Skin of body (tissue), 2 donors: ENCODE measurements around the gene CRADD. TPM values are rescaled to one million over a fixed set of nuclear protein-coding genes. Genes with fewer than 3 reads are reported as not detected.
"Not testable (repeated sequence)": the region's sequence is repeated elsewhere in the genome, so short reads cannot be mapped to it uniquely, and the experiment has no call there.

ENCODE experiments used
- DNase-seq: peaks from one replicate; lab custom pipeline; 2025; lab: John Stamatoyannopoulos, UW
- total RNA-seq: library from RNA; depleted of rRNA; stranded (reverse); fragments of >200 nt; gene quantifications from one replicate; pipeline ENCODE4 v1.2.3, GENCODE V29; 2014

The CRADD gene
- total RNA-seq, 1 donor from 2014 or later: 15.5 TPM

DNA sequence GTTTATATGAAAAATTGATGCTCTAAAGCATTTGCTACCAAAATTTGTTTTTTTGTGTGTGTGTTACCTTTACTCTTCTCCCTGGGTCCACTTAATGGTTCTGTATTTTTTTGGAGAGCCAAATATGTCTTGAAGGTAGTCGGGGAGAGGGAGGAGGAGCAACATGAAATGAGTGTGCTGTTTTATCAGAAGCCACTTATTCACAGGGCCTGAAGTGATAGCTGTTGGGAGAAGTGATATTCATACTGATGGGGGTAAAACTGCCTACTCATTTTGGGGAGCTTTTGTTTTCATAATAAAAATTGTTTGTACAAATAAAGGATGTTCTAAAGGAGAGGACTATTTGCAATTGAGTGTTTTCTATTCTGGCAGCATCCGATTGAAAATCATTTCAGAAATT, 29.2 kb downstream of the CRADD start:
- DNase-seq: no peak

GRCh38 chr12:93706824-93707223, 29.6 kb downstream of the CRADD start:
- DNase-seq: no peak

GRCh38 chr12:93707836-93708235, 30.7 kb downstream of the CRADD start:
- DNase-seq: no peak

DNA sequence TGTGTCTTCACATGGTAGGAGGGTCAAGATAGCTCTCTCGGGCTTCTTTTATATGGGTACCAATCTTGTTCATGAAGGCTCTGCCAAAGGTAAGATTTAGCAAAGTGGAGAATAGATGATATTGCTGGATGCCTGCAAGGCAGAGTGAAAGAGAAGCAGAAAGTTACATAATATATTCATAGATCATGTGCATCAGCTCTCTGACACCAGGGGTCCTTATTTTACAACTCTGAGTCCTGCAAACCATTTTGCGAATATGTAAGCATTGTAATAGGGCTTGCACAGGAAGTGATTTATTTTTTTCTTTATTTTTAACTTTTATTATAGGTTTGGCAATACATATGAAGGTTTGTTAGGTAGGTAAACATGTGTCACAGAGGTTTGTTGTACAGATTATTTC, 31.8 kb downstream of the CRADD start:
- DNase-seq: no peak

DNA sequence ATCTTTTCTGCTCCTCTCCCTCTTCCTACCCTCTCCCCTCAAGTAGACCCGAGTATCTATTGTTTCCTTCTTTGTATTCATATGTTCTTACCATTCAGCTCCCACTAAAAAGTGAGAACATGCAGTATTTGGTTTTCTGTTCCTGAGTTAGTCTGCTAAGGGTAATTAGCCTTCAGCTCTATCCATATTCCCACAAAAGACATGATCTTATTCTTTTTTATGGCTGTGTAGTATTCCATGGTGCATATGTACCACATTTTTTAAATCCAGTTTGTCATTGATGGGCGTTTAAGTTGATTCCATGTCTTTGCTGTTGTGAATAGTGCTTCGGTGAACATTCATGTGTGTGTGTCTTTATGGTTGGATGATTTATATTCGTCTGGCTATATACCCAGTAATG, 32.2 kb downstream of the CRADD start:
- DNase-seq: no peak

DNA sequence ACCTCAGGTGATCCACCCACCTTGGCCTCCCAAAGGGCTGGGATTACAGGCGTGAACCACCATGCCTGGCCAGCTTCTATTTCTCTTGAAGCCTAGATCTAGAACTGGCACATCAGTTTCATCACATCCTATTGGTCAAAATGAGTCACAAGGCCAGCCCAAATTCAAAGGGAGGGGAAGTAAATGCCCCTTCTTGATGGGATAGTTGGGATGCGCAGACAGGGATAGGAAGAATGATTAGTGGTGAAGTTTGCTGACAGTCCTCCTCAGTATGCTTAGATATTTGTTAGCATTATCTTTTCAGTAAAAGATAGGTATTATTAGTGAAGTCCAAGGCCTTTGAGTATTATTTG, 33.4 kb downstream of the CRADD start:
- DNase-seq: no peak

- not testable (repeated sequence) for DNase-seq
These were observed 34.3 kb downstream of the CRADD start for GRCh38 chr12:93711502-93711901.

DNA sequence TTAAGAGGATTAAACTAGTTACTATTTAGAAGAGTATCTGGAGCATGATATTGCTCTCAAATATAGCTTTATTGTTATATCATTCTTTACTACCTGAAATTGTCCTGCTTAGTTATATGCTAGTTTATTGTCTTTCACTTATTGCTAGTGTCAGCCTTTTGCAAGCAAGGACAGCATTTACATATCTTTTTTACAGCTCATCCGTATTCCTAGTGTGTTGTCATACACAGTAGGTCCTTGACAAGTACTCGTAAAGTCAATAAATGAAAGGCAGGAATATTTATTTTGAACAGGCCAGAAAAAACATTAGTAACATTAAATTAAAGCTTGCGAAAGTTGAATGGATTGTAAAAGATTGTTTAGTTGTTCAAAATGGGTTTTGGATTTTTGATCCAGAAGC, 35.0 kb downstream of the CRADD start:
- DNase-seq: no peak

DNA sequence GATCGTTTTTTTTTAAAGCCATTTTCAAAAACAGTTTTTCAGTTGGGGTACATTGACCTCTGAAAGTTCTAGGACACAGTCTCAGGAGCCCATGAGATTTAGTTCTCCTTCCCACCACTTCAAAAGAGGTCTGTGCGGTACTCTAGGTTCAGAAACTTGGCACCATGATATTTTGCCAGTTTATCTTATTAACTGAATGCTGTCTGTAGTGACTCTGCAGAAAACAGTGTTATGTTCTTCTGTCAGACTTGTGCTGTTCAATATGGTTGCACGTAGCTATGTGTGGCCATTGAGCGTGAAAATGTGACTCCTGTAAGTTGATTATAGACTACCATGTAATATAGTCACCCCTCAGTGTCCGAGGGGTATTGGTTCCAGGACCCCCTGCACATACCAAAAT, 35.9 kb downstream of the CRADD start:
- no peak for DNase-seq

GRCh38 chr12:93713800-93714199, 36.6 kb downstream of the CRADD start:
- no peak for DNase-seq

GRCh38 chr12:93714382-93714781, 37.2 kb downstream of the CRADD start:
- DNase-seq: no peak

- DNase-seq: no peak
These were observed 42.5 kb downstream of the CRADD start for GRCh38 chr12:93719710-93720109.

- DNase-seq: no peak
These were observed 43.4 kb downstream of the CRADD start for GRCh38 chr12:93720559-93720958.

DNA sequence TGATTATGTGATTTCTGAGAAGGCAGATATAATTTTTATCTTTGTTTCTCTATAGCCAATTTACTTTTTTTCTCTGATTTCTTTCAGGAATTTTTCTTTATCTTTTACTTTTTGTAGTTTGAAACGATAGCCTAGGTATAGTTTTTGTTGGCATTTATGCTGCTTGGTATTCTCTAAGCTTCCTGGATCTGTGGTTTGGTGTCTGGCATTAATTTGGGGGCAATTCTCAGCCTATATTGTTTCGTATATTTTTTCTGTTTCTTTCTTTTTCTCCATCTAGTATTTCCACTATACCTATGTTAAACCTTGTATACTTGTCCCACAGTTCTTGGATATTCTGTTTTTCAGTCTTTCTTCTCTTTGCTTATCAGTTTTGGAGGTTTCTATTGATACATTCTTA, 45.0 kb downstream of the CRADD start:
- DNase-seq: no peak

- no peak for DNase-seq
These were observed 45.8 kb downstream of the CRADD start for GRCh38 chr12:93722835-93723567.

DNA sequence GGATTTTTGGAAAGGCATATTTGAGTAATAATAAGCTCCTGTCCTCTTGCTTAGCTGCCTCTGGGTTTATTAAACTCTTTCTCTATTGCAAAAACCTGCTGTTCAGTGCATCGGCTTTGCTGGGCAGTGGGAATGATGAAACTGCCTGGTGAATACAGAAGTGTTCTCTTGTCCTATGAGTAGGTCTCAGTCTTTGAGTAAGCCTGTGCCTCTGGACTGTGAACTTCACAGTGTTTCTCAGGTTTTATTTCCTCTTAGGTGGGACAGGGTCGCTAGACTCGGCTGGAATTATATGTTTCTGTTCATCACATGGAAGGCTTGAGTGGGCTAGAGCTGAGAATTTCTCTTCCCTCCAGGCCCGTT, 46.4 kb downstream of the CRADD start:
- no peak for DNase-seq

- no peak for DNase-seq
These were observed 48.4 kb downstream of the CRADD start for GRCh38 chr12:93725531-93725930.

- DNase-seq: no peak
These were observed 50.1 kb downstream of the CRADD start for GRCh38 chr12:93727195-93727811.

DNA sequence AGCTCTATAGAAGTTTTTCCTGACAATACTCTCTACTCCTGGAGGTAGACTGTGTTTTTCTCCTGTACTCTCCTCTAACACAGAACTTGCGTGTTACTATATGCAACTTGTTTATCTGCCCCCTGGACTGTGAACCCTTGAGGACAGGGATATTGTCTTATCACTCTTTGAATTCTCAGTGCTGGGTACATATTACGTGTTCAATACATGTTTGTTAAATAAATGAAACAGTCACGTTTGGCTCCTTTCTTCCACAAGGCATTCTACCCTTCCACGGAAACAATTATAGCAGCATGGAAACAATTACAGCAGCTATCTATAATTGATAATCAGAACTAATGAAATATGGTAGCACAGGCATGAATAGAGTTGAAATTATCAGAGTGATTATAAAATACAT, 50.7 kb downstream of the CRADD start:
- DNase-seq: no peak

DNA sequence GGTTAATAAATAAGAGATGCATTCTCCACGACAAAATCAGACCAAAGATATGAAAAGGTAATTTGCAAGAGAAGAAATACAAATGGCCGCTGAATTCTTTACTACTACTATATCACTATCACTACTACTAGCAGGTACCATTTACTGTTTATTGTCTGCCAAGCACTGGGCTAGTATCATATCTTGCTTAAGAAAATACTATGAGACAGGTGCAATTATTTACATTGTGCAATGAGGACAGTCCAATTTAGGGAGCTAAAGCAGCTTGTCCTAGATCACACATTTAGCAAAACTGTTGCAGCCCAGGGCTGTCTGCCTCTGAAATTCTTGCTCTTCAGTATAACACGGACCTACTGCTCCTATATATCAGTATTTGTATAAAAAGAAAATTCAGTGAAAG, 52.8 kb downstream of the CRADD start:
- no peak for DNase-seq

GRCh38 chr12:93733358-93733757, 56.2 kb downstream of the CRADD start:
- DNase-seq: no peak

DNA sequence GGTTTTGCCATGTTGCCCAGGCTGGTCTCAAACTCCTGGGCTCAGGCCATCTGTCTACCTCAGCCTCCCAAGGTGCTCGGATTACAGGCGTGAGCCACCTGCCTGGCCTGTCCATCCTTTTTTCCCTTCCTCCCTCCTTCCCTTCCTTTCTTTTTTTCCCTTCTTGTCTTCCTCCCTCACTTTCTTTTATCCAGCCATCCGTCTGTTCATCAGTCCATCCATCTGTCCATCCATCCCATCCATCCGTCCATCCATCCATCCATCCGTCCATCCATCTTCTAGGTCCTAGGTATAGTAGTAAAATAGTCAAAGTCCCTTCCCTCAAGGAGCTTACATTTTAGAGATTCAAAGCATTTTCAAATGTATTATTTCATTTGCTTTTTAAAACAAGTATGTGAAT, 56.8 kb downstream of the CRADD start:
- no peak for DNase-seq

DNA sequence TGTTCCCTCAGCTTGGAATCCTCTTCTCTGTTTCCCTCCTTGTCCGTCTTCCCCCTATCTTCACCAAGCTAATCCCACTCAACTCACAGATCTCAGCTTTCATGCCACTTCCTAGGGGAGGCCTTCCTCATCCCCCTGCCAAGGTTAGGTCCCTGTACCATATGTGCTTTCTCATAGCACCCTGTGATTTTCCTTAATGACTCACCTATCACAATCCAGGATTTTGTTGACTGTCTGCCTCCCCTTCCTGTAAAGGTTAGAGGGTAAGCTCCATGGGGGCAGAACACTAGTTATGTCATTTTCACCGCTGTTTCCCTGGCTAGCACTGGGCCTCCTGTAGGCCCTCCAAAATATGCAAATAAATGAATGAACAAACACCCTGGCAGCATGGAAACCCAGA, 57.6 kb downstream of the CRADD start:
- DNase-seq: no peak
